ENCODE results near the gene CFAP46.
"Not testable (repeated sequence)": the region's sequence is repeated elsewhere in the genome, so short reads cannot be mapped to it uniquely, and the experiment has no call there.

CFAP46 gene

GRCh38 chr10:132786884-132787494 is 155.4 kb downstream of the CFAP46 start:
- DNase-seq (ENCODE audit: low read depth): no peak

- no peak for DNase-seq (ENCODE audit: low read depth)
Measured at GRCh38 chr10:132786476-132786883, 155.9 kb downstream of the CFAP46 start.

- DNase-seq (ENCODE audit: low read depth): no peak
Measured at GRCh38 chr10:132785723-132786475, 156.5 kb downstream of the CFAP46 start, which contains the start of gene NKX6-2. Gene NKX6-2, minus strand, starts transcription at chr10:132786147. Its CDS starts 199 bp downstream, at chr10:132785948.

GRCh38 chr10:132784866-132785722 is 157.3 kb downstream of the CFAP46 start:
- DNase-seq (ENCODE audit: low read depth): no peak

- DNase-seq (ENCODE audit: low read depth): no peak
Measured at GRCh38 chr10:132783940-132784865, 158.2 kb downstream of the CFAP46 start.

- no peak for DNase-seq (ENCODE audit: low read depth)
Measured at GRCh38 chr10:132783165-132783939, 159.0 kb downstream of the CFAP46 start.

- no peak for DNase-seq (ENCODE audit: low read depth)
Measured at GRCh38 chr10:132781556-132781955, 160.8 kb downstream of the CFAP46 start.

GRCh38 chr10:132780356-132780755 is 162.0 kb downstream of the CFAP46 start:
- DNase-seq (ENCODE audit: low read depth): no peak

- DNase-seq (ENCODE audit: low read depth): no peak
Measured at GRCh38 chr10:132779549-132780294, 162.6 kb downstream of the CFAP46 start.

GRCh38 chr10:132777441-132777840 is 164.9 kb downstream of the CFAP46 start:
- DNase-seq (ENCODE audit: low read depth): no peak

- DNase-seq (ENCODE audit: low read depth): no peak
Measured at GRCh38 chr10:132776821-132777220, 165.5 kb downstream of the CFAP46 start.

GRCh38 chr10:132776186-132776585 is 166.2 kb downstream of the CFAP46 start:
- DNase-seq (ENCODE audit: low read depth): no peak

- no peak for DNase-seq (ENCODE audit: low read depth)
Measured at GRCh38 chr10:132774902-132775863, 167.2 kb downstream of the CFAP46 start.

GRCh38 chr10:132774181-132774901 is 168.0 kb downstream of the CFAP46 start:
- DNase-seq (ENCODE audit: low read depth): no peak

- DNase-seq (ENCODE audit: low read depth): not testable (repeated sequence)
Measured at GRCh38 chr10:132772816-132773215, 169.6 kb downstream of the CFAP46 start.

- DNase-seq (ENCODE audit: low read depth): no peak
Measured at GRCh38 chr10:132770061-132771021, 172.0 kb downstream of the CFAP46 start.
